ENCODE measurements around the gene ASMTL. TPM values are rescaled to one million over a fixed set of nuclear protein-coding genes. Genes with fewer than 3 reads are reported as not detected.

The ASMTL gene
- total RNA-seq, 2 experiments from 2014 or later: 65.2 to 67.4 TPM

Other genes starting within 250 kb of the ASMTL start
- 1 to 10 TPM in 1 of 2 experiments, under 1 TPM in 1; 0.44 to 1.3 TPM for gene CRLF2, start 240.3 kb downstream of the ASMTL start, total RNA-seq
- under 1 TPM; 0.38 to 0.39 TPM for gene CSF2RA, start 184.1 kb downstream of the ASMTL start, total RNA-seq
- 1 to 10 TPM; 1.2 to 1.4 TPM for gene IL3RA, start 116.1 kb downstream of the ASMTL start, total RNA-seq
- gene SLC25A6, start 60.8 kb downstream of the ASMTL start, total RNA-seq: 100 to 1,000 TPM; 399 to 407 TPM
- 10 to 100 TPM; 30.2 to 32.7 TPM for gene P2RY8, start 84.3 kb upstream of the ASMTL start, total RNA-seq
- gene AKAP17A, start 138.7 kb upstream of the ASMTL start, total RNA-seq: 10 to 100 TPM; 59.4 to 62.9 TPM
- gene ASMT, start 162.2 kb upstream of the ASMTL start, total RNA-seq: 1 to 10 TPM in 1 of 2 experiments, under 1 TPM in 1; 0.52 to 1.1 TPM